NCI-H2081 (cell line): ENCODE results near the gene CHST1.

Experiments used
- DNase-seq, 2 experiments: peaks; one replicate each; lab custom pipeline; 2025; lab: John Stamatoyannopoulos, UW

CHST1 gene

GRCh38 chr11:45644981-45645889 lies 20.2 kb downstream of the CHST1 start:
- DNase-seq: no peak

- no peak for DNase-seq
Observed at GRCh38 chr11:45643598-45644260, 21.7 kb downstream of the CHST1 start.

DNA sequence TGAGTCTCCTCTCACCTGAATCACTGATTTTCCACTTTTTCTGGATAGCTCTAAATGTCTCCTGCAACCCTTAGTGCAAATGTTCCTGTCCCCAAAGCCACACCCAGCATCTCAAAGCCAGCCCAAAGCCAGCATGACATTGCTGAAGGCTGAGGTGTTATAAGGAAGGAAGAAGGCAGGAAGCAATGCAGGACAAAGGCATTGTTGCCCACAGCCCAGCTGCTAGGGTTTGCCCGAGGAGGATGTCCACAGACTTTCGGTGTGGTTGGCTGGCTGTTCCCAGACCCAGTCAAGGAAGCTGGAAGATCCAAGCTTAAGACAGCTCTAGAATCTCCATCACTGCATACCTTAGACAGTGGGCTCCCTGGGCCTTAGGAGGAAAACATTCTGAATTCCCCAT lies 23.5 kb downstream of the CHST1 start:
- no peak for DNase-seq

DNA sequence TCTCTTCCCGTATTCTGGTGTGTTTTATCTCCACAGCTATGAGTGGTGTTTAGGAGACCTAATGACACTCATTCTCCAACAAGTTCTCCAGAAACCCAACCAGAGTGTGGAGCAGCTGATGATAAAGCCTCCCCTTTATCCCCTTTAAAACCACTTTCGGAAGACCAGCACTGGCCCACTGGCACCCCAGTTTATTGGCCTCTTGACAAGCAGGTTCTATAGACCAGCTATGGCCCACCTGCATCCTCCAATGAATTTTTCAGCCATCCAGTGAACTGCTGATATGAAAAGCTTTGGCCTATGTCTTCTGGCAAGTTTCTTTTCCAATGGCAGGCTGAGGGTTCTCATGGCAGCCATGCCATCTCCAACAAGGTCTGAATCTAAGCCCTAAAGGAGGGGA lies 27.4 kb downstream of the CHST1 start:
- DNase-seq: no peak

GRCh38 chr11:45635907-45636306 lies 29.5 kb downstream of the CHST1 start:
- no peak for DNase-seq

DNA sequence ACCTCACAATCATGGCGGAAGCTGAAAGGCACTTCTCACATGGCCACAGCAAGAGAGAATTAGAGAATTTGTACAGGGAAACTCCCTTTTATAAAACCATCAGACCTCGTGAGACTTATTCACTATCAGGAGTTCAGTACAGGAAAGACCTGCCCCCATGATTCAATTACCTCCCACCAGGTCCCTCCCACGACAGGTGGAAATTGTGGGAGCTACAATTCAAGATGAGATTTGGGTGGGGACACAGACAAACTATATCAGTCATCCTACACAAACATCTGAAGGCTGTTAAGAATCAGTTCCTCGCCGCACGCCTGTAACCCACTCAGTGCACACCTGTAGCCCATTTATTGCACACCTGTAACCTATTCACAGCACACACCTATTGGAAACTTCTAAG lies 39.8 kb downstream of the CHST1 start:
- DNase-seq: no peak

GRCh38 chr11:45624095-45624494 lies 41.3 kb downstream of the CHST1 start:
- DNase-seq: no peak

GRCh38 chr11:45622861-45623260 lies 42.6 kb downstream of the CHST1 start:
- no peak for DNase-seq

- DNase-seq: no peak
Observed at GRCh38 chr11:45622283-45622682, 43.1 kb downstream of the CHST1 start.

GRCh38 chr11:45621588-45621987 lies 43.8 kb downstream of the CHST1 start:
- DNase-seq: no peak

DNA sequence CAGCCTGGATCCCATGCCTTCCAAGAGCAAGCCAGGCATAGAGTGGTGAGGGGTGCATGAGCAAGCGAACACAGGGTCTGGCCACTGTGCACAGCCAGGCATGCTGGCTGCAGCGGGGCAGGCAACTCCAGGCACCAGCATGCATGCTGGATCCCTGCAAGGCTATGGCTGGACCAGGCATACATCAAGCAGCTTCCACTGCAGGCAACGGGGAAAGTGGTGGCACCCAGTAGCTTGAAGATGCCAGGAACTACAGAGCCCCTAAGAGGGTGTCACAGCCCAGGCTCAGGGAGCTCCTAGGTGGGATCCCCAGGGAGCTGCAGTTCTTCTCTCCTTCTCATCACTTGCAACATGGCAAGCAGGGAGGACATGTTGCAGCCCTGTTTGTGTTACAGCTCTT lies 45.2 kb downstream of the CHST1 start:
- no peak for DNase-seq

DNA sequence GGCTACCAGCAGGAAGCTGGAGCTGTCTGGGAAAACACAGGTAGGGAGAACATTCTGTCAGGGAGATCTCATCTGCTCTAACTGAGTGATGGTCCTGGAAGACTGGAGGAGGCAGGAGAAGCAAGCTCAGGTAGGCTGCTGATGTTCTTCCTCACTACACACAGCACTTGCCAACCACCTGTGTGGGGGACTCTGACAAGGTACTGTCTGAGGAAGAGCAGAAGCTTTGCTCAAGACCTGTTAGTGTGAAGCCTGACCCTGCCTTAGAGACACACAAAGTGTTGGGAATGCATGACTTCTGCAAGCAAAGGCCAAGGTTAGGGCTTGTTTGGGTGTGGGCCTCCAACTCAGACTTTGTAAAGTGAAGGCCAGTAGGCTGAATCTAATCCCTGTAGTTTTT lies 46.5 kb downstream of the CHST1 start:
- DNase-seq: no peak

DNA sequence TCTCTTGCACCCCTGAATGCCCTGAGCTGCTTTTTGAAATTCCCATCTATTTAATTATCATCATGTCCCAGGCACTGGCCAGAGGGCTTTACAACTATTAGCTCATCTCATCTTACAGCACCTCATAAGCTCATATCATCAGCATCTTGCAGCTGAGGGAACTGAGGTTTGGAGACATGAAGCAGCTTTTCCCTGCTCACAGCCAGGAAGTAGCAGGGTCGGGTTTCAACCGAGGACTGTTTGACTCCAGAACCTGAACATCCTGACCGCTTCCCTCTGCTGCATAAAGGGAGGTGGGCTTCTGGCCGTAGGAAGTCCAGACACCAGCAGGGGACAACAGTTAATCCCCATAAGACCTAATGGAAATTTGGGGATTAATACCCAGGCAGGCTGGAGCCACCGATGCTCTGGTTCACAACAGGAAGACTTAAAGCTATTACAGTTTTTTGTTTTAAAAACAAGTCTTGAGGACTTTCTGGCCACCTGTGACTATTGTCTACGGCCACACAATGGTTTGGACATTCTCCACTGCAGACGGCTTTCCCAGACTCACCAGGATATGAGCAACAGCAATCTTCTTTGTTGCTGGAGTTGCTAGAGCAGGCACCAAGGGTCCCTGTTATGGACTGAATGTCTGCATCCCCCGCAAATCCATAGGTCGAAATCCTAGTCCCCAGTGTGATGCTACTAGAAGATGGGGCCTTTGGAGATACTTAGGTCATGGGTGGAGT lies 47.4 kb downstream of the CHST1 start:
- DNase-seq: no peak

DNA sequence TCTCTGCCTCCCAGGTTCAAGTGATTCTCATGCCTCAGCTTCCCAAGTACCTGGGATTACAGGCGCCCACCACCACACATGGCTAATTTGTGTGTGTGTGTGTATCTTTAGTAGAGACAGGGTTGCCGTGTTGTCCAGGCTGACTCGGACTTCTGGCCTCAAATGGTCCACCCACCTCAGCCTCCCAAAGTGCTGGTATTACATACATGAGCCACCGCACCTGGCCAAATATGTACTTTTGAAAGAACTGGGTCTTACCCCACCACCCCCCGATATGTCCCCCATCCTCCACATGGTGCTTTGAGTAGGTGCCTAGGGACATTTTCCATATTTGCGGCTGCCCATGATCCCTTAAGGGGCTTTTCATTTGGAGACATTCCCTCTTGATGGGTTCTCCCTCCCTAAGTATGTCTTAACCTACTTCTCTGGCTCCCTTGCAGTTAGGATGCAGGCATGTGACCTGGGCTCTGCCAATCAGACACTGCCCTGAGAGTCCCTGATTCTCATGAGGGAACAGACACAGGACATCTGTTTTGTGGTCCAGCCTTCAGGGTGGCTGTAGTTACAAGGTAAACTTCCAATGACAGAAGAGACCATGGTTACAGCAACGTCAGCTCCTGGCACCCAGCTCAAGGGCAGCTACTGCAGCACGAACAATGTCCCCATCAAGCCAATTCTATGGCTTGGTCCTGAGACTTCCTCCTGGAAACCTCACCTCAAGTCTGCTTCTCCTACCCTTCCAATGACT lies 48.4 kb downstream of the CHST1 start:
- no peak for DNase-seq

DNA sequence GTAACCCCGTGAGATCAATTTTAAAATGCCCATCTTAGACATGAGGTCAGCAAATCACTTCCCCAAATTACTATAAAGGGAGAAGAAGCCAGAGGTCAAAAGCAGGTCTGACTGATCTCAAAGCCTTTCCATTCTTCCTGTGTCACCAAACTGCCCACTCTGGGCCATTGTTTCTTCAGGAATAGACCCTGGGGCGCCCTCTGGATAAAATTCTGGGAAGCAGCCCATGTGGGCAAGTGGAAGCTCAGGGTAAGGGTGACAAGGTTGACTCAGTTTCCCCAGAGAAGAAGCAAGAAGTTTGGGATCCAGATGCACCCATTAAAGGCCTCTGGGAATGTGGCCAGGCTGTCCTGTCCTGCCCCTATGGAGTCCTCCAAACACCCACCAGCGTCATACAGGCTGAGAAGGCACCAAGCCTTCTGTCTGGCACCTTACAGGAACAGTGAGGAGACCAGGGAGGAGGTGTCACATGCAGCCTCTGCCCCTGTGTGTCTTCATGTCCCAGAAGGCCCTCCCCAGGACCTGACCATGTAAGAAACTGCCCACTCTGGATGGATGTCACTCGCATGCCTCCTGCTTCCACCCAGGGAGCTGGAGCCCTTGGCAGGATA lies 50.1 kb downstream of the CHST1 start:
- no peak for DNase-seq

DNA sequence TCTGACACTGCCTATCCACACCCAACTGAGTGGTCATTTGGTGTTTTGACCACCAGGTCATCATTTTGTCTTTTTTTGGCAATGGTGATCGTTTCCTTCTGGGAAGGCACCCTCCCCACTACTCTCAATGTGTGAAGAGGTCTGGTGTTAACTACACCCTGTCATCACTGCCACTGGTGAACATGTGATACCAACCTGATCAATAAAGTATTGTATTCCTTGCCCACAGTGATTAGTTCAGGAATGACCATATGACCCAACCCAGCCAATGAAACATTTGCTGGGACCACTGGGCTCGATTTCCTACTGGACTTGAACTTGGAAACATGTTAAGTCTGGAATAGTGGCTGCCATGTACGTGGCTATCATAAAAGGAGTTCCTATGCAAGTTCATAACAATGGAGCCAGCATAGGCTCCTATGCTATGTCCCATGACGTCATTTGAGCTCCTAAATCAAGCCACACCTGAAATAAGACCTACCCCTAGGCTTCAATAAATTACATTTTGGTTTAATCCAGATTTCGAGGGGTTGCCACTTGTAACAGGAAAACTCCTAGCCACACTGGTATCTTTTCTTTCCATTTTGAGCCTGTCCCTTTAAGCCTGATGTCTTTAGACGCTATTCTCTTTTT lies 51.1 kb downstream of the CHST1 start:
- no peak for DNase-seq

DNA sequence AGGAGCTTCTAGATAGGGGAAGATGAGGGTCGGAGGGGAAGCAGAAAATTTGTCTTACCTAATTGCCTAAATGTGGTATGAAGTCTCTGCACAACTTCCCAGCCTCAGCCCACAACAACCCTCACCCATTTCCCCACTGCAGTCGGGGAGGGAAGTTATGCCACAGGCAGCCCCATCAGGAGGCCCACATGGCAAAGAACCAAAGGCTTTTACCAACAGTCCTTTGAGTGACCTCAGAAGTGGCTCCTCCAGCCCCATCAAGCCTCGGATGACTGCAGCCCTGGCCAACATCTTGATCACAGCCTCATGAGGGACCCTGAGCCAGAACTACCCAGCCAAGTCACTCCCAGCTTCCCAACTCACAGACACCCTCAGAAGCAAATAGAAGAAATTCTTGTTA lies 54.8 kb downstream of the CHST1 start:
- DNase-seq: no peak

DNA sequence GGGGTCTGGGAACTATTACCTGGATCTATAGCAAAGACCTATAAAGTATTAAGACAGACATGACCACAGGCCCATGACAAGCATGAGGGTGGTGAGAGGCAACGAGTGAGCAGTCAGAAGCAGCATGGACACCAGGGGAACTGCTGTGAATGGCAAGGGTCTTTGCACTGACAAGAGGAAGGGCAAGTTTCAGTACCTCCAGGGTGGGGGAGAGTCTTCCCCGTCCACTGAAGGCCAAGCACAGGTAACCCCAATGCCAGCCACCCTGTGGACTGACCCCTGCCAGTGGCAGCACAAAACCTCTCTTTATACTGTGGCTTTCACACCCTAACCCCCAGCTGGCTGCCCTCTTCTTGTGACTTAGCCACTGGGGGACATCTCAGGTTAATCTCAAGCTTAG lies 55.5 kb downstream of the CHST1 start:
- DNase-seq: no peak

GRCh38 chr11:45609337-45609736 lies 56.1 kb downstream of the CHST1 start:
- no peak for DNase-seq

- DNase-seq: no peak
Observed at GRCh38 chr11:45607995-45608394, 57.4 kb downstream of the CHST1 start.
